GM12891 (cell line): ENCODE data around the gene LRRC74B.
"Not testable (repeated sequence)": the region's sequence is repeated elsewhere in the genome, so short reads cannot be mapped to it uniquely, and the experiment has no call there.

Source experiments
- DNase-seq: peaks from one replicate; pipeline ENCODE4 v3.0.0; 2011; ENCODE audit warnings: low spot score; ENCODE audit not compliant: insufficient read length
- FAIRE-seq: peaks from 2 replicates; lab custom pipeline; 2011; peaks lifted over from hg19 to GRCh38; lab: Jason Lieb, UNC
- PAX5 ChIP-seq: IDR thresholded peaks from 2 replicates; pipeline ENCODE4 v1.6.1; 2011; ENCODE audit warnings: low read length, moderate library complexity, mild to moderate bottlenecking; ENCODE audit not compliant: insufficient read depth, severe bottlenecking
- POLR2A ChIP-seq: IDR thresholded peaks from 2 replicates; pipeline ENCODE4 v1.6.1; 2011; ENCODE audit warnings: low read depth, low read length, control low read depth
- POLR2AphosphoS5 ChIP-seq: IDR thresholded peaks from 2 replicates; pipeline ENCODE4 v1.6.1; 2011; ENCODE audit warnings: low read depth, low read length, control low read depth
- POU2F2 ChIP-seq: IDR thresholded peaks from 2 replicates; pipeline ENCODE4 v1.6.1; 2011; ENCODE audit warnings: low read depth, mild to moderate bottlenecking, control low read depth, low read length, moderate library complexity
- SPI1 ChIP-seq: IDR thresholded peaks from 2 replicates; pipeline ENCODE4 v1.6.1; 2011; ENCODE audit warnings: low read depth, low read length, control low read depth
- TAF1 ChIP-seq: IDR thresholded peaks from 2 replicates; pipeline ENCODE4 v1.6.1; 2011; ENCODE audit warnings: low read depth, low read length, control low read depth

Gene LRRC74B

GRCh38 chr22:21092797-21093554, 47.2 kb downstream of the LRRC74B start:
- TF ChIP-seq TAF1 (no peak), SPI1 (no peak), POLR2A (no peak), POLR2AphosphoS5 (no peak), PAX5 (no peak), POU2F2 (no peak)
- FAIRE-seq (peak; percentile 33), DNase-seq (no peak)

DNA sequence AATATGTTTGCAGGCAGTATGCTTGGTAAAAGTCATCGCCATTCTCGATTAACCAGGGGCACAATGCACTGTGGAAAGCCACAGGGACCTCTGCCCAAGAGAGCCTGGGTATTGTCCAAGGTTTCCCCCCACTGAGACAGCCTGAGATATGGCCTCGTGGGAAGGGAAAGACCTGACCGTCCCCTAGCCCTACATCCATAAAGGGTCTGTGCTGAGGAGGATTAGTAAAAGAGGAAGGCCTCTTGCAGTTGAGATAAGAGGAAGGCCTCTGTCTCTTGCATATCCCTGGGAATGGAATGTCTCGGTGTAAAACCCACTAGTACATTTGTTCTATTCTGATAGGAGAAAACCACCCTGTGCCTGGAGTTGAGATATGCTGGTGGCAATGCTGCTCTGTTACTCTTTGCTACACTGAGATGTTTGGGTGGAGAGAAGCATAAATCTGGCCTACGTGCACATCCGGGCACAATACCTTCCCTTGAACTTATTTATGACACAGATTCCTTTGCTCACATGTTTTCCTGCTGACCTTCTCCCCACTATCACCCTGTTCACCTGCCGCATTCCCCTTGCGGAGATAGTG, 47.9 kb downstream of the LRRC74B start:
- FAIRE-seq, DNase-seq: not testable (repeated sequence)

DNA sequence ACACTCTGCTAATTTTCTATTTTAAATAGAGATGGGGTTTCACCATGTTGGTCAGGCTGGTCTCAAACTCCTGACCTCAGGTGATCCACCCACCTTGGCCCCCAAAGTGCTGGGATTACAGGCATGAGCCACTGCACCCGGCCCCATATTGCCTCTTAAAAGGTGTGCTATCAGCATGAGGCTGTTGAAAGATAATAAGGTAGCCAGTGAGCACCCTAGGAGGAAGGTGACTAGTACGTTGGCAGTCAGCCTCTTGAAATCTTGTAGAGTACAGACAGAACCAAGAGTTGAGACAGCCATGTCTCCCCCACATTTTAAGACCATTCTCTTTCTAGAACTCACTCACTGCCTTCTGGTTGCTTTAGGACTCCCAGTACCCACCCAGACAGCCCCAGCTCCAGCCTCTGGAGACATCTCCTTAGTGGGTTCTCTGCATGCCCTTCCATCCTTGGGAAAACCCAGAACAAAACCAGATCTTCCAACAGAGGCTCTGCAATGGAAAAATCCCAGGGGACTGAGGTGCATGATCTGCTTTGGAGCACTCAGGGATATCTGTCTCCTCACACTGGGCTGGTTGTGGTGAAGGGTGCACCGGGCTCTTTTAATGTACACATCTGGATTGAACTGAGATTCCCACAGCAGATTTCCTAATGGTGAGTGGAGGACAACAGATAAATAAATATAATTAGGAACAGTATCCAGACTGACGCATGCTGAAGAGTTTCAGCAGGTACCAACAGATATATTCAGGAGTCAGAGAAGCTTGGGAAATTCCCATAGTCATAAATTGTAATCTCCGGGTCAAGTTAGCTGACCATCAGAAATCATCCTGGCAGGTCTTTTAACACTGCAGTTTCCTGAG, 49.4 kb downstream of the LRRC74B start:
- TF ChIP-seq PAX5: no peak
- TF ChIP-seq POLR2A: no peak
- TF ChIP-seq SPI1: no peak
- no peak for TF ChIP-seq POU2F2
- no peak for TF ChIP-seq POLR2AphosphoS5
- TF ChIP-seq TAF1: no peak
- FAIRE-seq: no peak
- no peak for DNase-seq

GRCh38 chr22:21095773-21096107, 50.0 kb downstream of the LRRC74B start:
- TF ChIP-seq POU2F2 (no peak), PAX5 (no peak), POLR2A (no peak), TAF1 (no peak), SPI1 (no peak), POLR2AphosphoS5 (no peak)
- DNase-seq: no peak
- FAIRE-seq: no peak

- not testable (repeated sequence) for FAIRE-seq
These were observed 51.1 kb downstream of the LRRC74B start for GRCh38 chr22:21096878-21097277.

DNA sequence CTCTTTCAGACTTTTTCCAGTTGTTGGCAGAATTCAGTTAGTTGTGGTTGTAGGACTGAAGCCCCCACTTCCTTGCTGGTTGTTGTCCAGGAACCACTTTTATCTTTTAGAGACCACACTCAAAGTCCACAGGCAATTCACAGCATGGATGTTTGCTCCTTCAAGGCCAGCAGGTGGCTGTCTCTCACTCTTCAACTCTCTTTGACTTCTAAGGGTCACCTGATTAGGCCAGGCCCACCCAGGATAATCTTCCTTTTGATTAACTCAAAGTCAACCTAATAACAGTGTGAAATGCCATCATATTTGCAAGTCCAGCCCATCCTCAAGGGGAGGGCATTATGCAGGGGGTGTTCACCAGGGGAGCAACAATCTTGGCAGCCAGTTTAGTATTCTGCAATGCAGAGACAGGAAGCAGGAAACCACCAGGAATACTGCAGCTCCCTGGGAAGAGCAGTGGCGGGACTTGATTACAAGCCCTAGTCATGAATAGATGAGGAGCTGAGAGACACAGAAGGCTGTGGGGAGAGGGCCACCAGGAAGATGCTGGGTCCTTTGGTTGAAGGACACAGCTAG, 52.4 kb downstream of the LRRC74B start:
- FAIRE-seq (no peak), DNase-seq (no peak)
- TF ChIP-seq POLR2A (no peak), POLR2AphosphoS5 (no peak), PAX5 (no peak), TAF1 (no peak), SPI1 (no peak), POU2F2 (no peak)

More at GRCh38 chr22:21096878-21097277, 51.1 kb downstream of the LRRC74B start:
- DNase-seq: not testable (repeated sequence)

- DNase-seq (no peak), FAIRE-seq (no peak)
- TF ChIP-seq TAF1 (no peak), PAX5 (no peak), SPI1 (no peak), POU2F2 (no peak), POLR2AphosphoS5 (no peak), POLR2A (no peak)
These were observed 53.8 kb downstream of the LRRC74B start for GRCh38 chr22:21099578-21099977.

GRCh38 chr22:21100149-21101032, 54.6 kb downstream of the LRRC74B start:
- no peak for DNase-seq
- FAIRE-seq: no peak
- TF ChIP-seq TAF1 (no peak), PAX5 (no peak), POLR2AphosphoS5 (no peak), POU2F2 (no peak), POLR2A (no peak), SPI1 (no peak)
